ENCODE data around the gene FNDC7. TPM values are rescaled to one million over a fixed set of nuclear protein-coding genes. Genes with fewer than 3 reads are reported as not detected.

FNDC7 gene
- total and polyA plus RNA-seq, 9 donors = 0.11 TPM; not detected in 8

DNA sequence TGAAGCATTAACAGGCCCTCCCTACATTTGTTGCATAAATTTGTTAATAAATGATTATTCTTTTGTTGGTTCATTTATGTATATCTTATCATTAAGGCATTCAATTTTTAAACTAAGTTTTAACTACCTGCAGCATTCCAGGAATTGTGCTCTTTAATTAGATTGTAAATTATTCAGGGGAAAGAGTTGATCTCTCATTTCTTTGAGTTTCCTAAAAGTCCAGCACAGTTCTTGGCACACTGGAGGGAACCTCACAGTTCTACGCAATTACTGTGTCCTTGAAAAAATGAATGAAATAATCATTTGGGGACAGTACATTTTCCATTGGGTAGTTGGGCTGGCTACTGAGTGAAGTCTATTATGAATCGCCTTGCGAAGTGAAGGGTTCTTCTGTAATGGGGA is 33.3 kb downstream of the FNDC7 start:
- H3K27ac ChIP-seq (ENCODE audit: low read length) = peak overlapping the region; percentile 78

DNA sequence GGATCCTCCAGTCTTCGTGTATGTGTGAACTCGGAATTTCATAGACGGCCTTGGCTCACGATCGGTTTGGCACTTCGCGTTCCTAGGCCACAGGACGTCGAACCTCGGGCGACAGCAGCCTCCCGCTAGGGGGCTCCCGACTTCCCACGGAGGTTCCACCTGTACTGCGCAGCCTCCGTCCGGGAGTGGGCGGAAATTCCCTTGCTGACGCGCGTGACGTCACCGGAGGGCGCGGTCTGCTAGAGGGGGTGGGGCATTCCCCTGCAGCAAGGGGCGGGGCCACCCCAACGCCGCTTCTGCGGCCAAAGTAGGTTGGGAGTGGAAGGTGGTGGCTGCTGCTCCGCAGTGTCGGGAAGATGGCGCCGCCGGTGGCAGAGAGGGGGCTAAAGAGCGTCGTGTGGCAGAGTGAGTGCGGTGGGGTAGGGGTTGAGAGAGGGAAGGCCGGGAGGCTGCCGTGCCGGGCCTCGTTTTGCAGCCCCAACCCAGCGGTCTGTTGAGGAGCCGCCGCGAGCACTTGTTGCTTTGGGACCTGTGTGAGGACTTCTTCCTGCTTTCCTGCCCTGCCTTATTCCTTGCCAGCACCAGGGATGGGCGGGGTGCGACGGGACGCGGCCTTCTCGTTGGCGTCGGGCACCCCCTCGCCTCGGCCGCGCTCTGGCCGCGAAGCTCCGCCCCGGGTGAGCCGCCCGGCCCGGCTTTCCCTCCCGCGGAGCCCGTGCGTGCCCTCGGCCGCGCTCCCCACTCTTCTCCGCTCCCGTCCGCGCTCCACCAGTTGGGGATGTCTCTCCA is 33.9 kb downstream of the FNDC7 start, which contains the start of gene STXBP3:
TSS of gene STXBP3 (plus strand) at position 293 of the 789 bp plus-strand sequence. CDS start at position 357, 64 bp downstream.
- Histone ChIP-seq H3K4me3 (ENCODE audit: low read length) (peak within 1 kb of the TSS; percentile 97), H3K27ac (ENCODE audit: low read length) (peak within 1 kb of the TSS; percentile 99), H3K36me3 (ENCODE audit: control insufficient read depth, insufficient read depth, low read length) (peaks cover 3% of the 10 kb centered on the region), H3K27me3 (ENCODE audit: control insufficient read depth, insufficient read depth, low read length) (no peaks in the 10 kb centered on the region), H3K9me3 (replicated peaks; ENCODE audit: control insufficient read depth, low read depth, low read length) (no peaks in the 10 kb centered on the region), H3K4me1 (ENCODE audit: control insufficient read depth, insufficient read depth, low read length) (no peaks in the 10 kb centered on the region)
- under 1% methylated on average over 61 of the region's 75 CpGs for WGBS (ENCODE audit: insufficient coverage)
- peak; percentile 98 for DNase-seq

More for the DNA sequence above, 33.3 kb downstream of the FNDC7 start:
- no peak for DNase-seq
- Histone ChIP-seq H3K27me3 (ENCODE audit: control insufficient read depth, insufficient read depth, low read length) (no peaks in the 10 kb centered on the region), H3K9me3 (replicated peaks; ENCODE audit: control insufficient read depth, low read depth, low read length) (no peaks in the 10 kb centered on the region), H3K4me3 (ENCODE audit: low read length) (peak overlapping the region; percentile 6), H3K36me3 (ENCODE audit: control insufficient read depth, insufficient read depth, low read length) (peaks cover 3% of the 10 kb centered on the region), H3K4me1 (ENCODE audit: control insufficient read depth, insufficient read depth, low read length) (no peaks in the 10 kb centered on the region)
- 22% methylated on average over 3 of the region's 3 CpGs for WGBS (ENCODE audit: insufficient coverage)

DNA sequence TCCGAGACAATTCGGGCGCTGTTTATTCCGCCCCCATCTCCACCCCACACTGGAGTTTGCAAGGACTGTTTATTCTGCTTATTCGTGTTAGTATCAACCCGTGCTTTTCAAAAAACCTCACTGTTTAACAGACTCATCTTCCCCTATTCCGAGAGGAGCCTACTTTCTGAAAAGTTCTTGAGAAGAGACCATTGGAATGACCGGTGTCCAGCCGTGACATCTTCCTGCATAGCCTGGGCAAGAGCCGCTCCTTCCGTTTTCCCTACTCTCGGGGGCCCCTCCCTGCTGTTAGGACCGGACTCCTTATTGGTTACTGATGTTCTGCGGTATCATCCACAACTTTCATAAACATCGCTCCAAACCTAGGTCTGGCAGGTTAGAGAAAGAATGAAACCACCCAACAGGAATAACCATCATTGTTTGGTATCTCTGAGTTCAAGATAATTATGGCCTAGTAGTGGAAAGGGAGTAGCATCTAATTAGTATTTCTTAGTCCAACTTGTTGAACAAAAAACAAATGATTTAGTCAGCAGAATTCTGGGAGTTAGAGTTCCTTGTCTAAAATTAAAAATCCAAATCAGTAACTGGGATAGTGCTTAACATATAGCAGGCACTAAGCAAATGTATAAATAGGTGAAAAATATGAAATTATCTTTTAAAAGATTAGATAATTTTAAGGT is 34.6 kb downstream of the FNDC7 start:
- peak; percentile 95 for DNase-seq
- Histone ChIP-seq H3K36me3 (ENCODE audit: control insufficient read depth, insufficient read depth, low read length) (peaks cover 4% of the 10 kb centered on the region), H3K4me3 (ENCODE audit: low read length) (peak overlapping the region; percentile 97), H3K27me3 (ENCODE audit: control insufficient read depth, insufficient read depth, low read length) (no peaks in the 10 kb centered on the region), H3K27ac (ENCODE audit: low read length) (peak overlapping the region; percentile 99), H3K9me3 (replicated peaks; ENCODE audit: control insufficient read depth, low read depth, low read length) (no peaks in the 10 kb centered on the region), H3K4me1 (ENCODE audit: control insufficient read depth, insufficient read depth, low read length) (no peaks in the 10 kb centered on the region)
- WGBS (ENCODE audit: insufficient coverage) = 0% methylated on average over 12 of the region's 15 CpGs

DNA sequence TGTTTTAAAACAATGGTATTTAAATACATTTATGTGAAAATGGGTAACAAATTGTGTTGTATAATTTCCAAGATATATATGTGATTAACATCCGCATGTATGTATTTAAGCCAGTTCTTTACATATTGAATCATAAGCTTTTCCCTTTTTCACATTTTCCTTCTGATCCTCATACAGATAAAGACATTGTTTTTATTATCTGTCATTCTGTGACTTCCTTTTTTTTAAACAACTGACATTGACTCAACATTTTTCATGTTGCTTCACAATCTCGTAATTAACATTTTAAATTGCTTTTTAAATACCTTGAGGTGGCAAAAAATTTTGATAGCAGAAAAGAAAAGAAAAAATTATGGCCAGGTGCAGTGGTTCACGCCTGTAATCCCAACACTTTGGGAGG is 35.2 kb downstream of the FNDC7 start:
- Histone ChIP-seq H3K4me3 (ENCODE audit: low read length) (no peak overlapping the region), H3K27ac (ENCODE audit: low read length) (peak overlapping the region; percentile 99), H3K36me3 (ENCODE audit: control insufficient read depth, insufficient read depth, low read length) (peaks cover 6% of the 10 kb centered on the region), H3K4me1 (ENCODE audit: control insufficient read depth, insufficient read depth, low read length) (no peaks in the 10 kb centered on the region), H3K27me3 (ENCODE audit: control insufficient read depth, insufficient read depth, low read length) (no peaks in the 10 kb centered on the region), H3K9me3 (replicated peaks; ENCODE audit: control insufficient read depth, low read depth, low read length) (no peaks in the 10 kb centered on the region)
- WGBS (ENCODE audit: insufficient coverage) = no CpG with 5 or more reads among the region's 3 CpGs
- DNase-seq = no peak

DNA sequence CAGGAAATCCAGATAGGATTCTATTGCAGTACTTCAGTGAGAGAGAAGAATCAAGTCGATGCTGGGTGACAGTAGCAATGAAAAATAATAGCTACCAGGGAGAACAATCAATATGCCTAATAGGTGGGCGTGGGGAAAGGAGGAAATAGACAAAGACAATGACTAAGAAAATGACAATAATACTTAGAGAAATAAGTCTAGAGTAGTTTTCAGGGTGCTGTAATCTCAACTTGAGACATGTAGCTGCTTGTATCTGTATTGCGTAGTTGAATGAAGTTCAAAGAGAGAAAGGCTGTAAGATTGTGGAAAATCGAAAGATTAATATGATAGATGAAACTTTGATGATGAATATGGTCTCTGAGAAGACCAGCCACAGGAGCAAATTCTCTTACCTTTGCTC is 36.4 kb downstream of the FNDC7 start:
- Histone ChIP-seq H3K4me3 (ENCODE audit: low read length) (no peak overlapping the region), H3K36me3 (ENCODE audit: control insufficient read depth, insufficient read depth, low read length) (peaks cover 6% of the 10 kb centered on the region), H3K9me3 (replicated peaks; ENCODE audit: control insufficient read depth, low read depth, low read length) (no peaks in the 10 kb centered on the region), H3K4me1 (ENCODE audit: control insufficient read depth, insufficient read depth, low read length) (no peaks in the 10 kb centered on the region), H3K27me3 (ENCODE audit: control insufficient read depth, insufficient read depth, low read length) (no peaks in the 10 kb centered on the region), H3K27ac (ENCODE audit: low read length) (no peak overlapping the region)
- 100% methylated on average over 3 of the region's 4 CpGs for WGBS (ENCODE audit: insufficient coverage)
- no peak for DNase-seq

DNA sequence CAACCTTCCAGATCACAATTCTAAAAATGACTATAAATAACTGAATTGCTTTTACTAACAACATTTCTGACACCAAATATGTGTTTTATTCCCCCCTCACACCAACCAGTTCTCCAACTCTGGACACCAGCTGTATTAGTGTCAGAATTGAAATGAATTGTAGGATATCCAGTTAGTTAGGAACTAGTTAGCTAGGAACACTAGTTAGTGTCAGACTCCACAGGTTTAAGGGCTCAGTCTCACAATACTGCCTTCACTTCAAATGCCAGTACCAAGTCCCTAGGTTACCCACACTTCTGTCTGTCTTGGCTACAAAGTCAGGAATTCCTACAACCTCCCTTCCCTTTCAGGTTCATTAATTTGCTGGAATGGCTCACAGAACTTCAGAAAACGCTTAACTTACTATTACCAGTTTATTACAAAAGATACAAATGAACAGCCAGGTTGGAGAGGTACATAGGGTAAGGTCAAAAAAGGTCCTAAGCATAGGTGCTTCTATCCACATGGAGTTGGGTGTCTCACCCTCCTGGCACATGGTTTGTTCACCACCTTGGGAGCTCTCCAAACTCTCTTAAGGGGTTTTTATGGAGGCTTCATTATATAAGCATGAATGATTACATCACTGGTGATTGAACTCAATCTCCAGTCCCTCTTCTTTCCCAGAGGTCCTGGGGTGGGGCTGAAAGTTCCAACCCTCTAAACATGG is 37.9 kb downstream of the FNDC7 start:
- no peaks in the 10 kb centered on the region for H3K9me3 ChIP-seq (replicated peaks; ENCODE audit: control insufficient read depth, low read depth, low read length)
- H3K27ac ChIP-seq (ENCODE audit: low read length) = no peak overlapping the region
- no peaks in the 10 kb centered on the region for H3K27me3 ChIP-seq (ENCODE audit: control insufficient read depth, insufficient read depth, low read length)
- no peak for DNase-seq
- no peaks in the 10 kb centered on the region for H3K4me1 ChIP-seq (ENCODE audit: control insufficient read depth, insufficient read depth, low read length)
- no peak overlapping the region for H3K4me3 ChIP-seq (ENCODE audit: low read length)
- peaks cover 9% of the 10 kb centered on the region for H3K36me3 ChIP-seq (ENCODE audit: control insufficient read depth, insufficient read depth, low read length)
- WGBS (ENCODE audit: insufficient coverage) = no CpG with 5 or more reads among the region's 1 CpG

DNA sequence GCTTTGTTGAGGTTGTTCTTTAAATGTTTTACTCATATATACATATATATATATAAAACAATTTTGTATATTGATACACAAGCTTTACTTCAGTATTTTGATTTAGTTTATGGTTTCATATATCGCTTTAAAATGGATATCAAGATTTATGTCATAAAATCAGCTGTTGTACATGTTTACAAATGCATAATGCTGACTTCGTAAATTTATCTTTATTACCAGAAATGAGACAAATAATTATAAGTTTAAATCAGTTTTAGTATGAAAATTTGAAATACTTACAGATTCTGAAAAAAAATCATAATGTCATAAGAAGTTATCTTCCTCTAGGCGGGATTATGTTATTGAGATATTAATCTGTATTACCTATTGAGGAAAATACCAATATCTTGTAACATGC is 40.7 kb downstream of the FNDC7 start:
- H3K36me3 ChIP-seq (ENCODE audit: control insufficient read depth, insufficient read depth, low read length) = peaks cover 9% of the 10 kb centered on the region
- DNase-seq = no peak
- WGBS (ENCODE audit: insufficient coverage) = no CpG with 5 or more reads among the region's 3 CpGs

DNA sequence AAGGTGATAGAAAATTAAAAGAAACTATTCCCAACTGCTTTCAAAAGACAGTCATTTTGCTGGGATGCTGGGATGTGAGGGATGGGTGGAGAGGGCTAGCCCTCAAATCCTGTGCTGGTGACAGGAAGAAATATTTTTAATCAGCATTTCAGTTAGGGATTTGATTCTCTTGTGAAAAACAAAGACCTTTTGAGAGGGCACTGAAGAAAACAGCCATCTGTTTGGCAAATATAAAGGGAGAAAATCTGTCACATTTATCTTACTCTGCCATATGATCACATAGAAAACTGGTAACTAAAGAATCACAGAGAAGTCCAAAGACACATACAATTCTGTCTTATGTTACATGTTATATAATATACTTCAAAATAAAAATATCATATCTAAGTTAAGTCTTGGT is 46.1 kb downstream of the FNDC7 start:
- Histone ChIP-seq H3K27ac (ENCODE audit: low read length) (no peak overlapping the region), H3K9me3 (replicated peaks; ENCODE audit: control insufficient read depth, low read depth, low read length) (no peaks in the 10 kb centered on the region), H3K4me3 (ENCODE audit: low read length) (no peak overlapping the region), H3K4me1 (ENCODE audit: control insufficient read depth, insufficient read depth, low read length) (no peaks in the 10 kb centered on the region), H3K27me3 (ENCODE audit: control insufficient read depth, insufficient read depth, low read length) (no peaks in the 10 kb centered on the region), H3K36me3 (ENCODE audit: control insufficient read depth, insufficient read depth, low read length) (peaks cover 7% of the 10 kb centered on the region)
- DNase-seq = no peak

More for the DNA sequence above, 40.7 kb downstream of the FNDC7 start:
- Histone ChIP-seq H3K4me3 (ENCODE audit: low read length) (no peak overlapping the region), H3K9me3 (replicated peaks; ENCODE audit: control insufficient read depth, low read depth, low read length) (no peaks in the 10 kb centered on the region), H3K27ac (ENCODE audit: low read length) (no peak overlapping the region), H3K4me1 (ENCODE audit: control insufficient read depth, insufficient read depth, low read length) (no peaks in the 10 kb centered on the region), H3K27me3 (ENCODE audit: control insufficient read depth, insufficient read depth, low read length) (no peaks in the 10 kb centered on the region)

DNA sequence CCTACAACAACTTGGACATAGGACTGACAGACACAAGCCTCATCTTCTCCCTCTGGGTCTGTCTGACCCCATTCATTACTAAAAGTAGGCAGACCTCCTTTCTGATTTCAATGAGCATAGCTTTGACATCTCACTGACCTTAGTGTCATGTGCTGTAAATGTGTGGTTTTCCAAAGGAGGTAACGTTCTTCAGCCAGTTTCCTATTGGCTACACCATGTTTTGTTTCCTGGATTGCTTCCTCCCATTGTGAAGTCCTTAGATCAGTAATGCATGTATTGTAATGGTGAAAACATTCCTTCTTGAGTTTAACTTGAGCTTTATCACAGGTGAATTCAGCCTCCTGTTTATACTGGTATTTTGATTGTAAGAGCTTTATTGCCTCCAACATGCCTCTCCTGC is 54.4 kb downstream of the FNDC7 start:
- no peak overlapping the region for H3K4me3 ChIP-seq (ENCODE audit: low read length)
- no peaks in the 10 kb centered on the region for H3K9me3 ChIP-seq (replicated peaks; ENCODE audit: control insufficient read depth, low read depth, low read length)
- no CpG with 5 or more reads among the region's 1 CpG for WGBS (ENCODE audit: insufficient coverage)
- no peak for DNase-seq
- no peaks in the 10 kb centered on the region for H3K27me3 ChIP-seq (ENCODE audit: control insufficient read depth, insufficient read depth, low read length)
- peak overlapping the region; percentile 6 for H3K27ac ChIP-seq (ENCODE audit: low read length)
- H3K4me1 ChIP-seq (ENCODE audit: control insufficient read depth, insufficient read depth, low read length) = no peaks in the 10 kb centered on the region
- peaks cover 22% of the 10 kb centered on the region for H3K36me3 ChIP-seq (ENCODE audit: control insufficient read depth, insufficient read depth, low read length)

DNA sequence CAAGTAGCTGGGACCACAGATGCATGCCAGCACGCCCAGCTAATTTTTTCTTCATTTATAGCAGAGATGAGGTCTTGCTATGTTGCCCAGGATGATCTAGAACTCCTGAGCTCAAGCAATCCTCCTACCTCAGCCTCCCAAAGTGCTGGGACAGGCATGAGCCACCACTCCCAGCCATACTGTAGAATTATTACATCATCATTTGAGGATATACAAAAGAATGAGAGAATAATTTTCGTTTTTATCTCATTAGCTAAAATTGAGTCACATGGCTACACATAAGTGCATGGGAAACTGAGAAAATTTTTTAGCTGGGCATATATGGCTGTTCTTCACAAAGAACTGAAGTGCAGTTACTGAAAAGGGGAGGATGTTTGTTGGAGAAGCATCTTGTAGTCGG is 55.0 kb downstream of the FNDC7 start:
- DNase-seq = no peak
- no peaks in the 10 kb centered on the region for H3K4me1 ChIP-seq (ENCODE audit: control insufficient read depth, insufficient read depth, low read length)
- H3K27ac ChIP-seq (ENCODE audit: low read length) = no peak overlapping the region
- no CpG with 5 or more reads among the region's 3 CpGs for WGBS (ENCODE audit: insufficient coverage)
- H3K9me3 ChIP-seq (replicated peaks; ENCODE audit: control insufficient read depth, low read depth, low read length) = no peaks in the 10 kb centered on the region
- H3K36me3 ChIP-seq (ENCODE audit: control insufficient read depth, insufficient read depth, low read length) = peaks cover 22% of the 10 kb centered on the region
- H3K27me3 ChIP-seq (ENCODE audit: control insufficient read depth, insufficient read depth, low read length) = no peaks in the 10 kb centered on the region
- H3K4me3 ChIP-seq (ENCODE audit: low read length) = no peak overlapping the region

Measured in muscle of leg (tissue), 11 donors.